OCI-LY3 (cell line): ENCODE data around the gene TMEM132A.
"Not testable (repeated sequence)": the region's sequence is repeated elsewhere in the genome, so short reads cannot be mapped to it uniquely, and the experiment has no call there.

Source experiments
- H2AFZ ChIP-seq: fragments of 200-600, 300-600 bp; shearing (Covaris generic); 2 replicates; pipeline ENCODE4 v1.6.0; 2014; ENCODE audit warnings: antibody characterized with exemption, low read depth, low read length
- H3K27ac ChIP-seq: fragments of 200-600, 300-600 bp; sonication (generic); 2 replicates; pipeline ENCODE4 v1.5.1; 2014; ENCODE audit warnings: mild to moderate bottlenecking, low read length, moderate library complexity, mixed read lengths
- H3K27me3 ChIP-seq: fragments of 200-600, 300-600 bp; sonication (generic); 2 replicates; pipeline ENCODE4 v1.6.1; 2014; ENCODE audit warnings: low read depth, low read length, mixed read lengths
- H3K36me3 ChIP-seq: fragments of 200-600, 300-600 bp; sonication (generic); replicated peaks from 2 replicates; pipeline ENCODE3; 2014; ENCODE audit warnings: low read depth, low read length, mixed read lengths
- H3K4me1 ChIP-seq: fragments of 300-600, 200-600 bp; sonication (generic); 2 replicates; pipeline ENCODE4 v1.6.1; 2014; ENCODE audit warnings: low read length, mixed read lengths
- H3K4me2 ChIP-seq: fragments of 200-600, 300-600 bp; sonication (generic); 2 replicates; pipeline ENCODE4 v1.6.1; 2014; ENCODE audit warnings: low read length, mixed read lengths
- H3K4me3 ChIP-seq: fragments of 300-600, 200-600 bp; sonication (generic); 2 replicates; pipeline ENCODE4 v1.5.1; 2014; ENCODE audit warnings: antibody characterized with exemption, mild to moderate bottlenecking, low read length, moderate library complexity
- H3K79me2 ChIP-seq: fragments of 300-600, 200-600 bp; shearing (Covaris generic); 2 replicates; pipeline ENCODE4 v1.6.1; 2014; ENCODE audit warnings: mild to moderate bottlenecking, low read length, mixed read lengths
- H3K9ac ChIP-seq: fragments of 300-600, 200-600 bp; shearing (Covaris generic); 2 replicates; pipeline ENCODE4 v1.6.0; 2014; ENCODE audit warnings: mild to moderate bottlenecking, low read length, moderate library complexity
- H3K9me3 ChIP-seq: fragments of 200-600, 300-600 bp; shearing (Covaris generic); 2 replicates; pipeline ENCODE4 v1.6.1; 2014; ENCODE audit warnings: low read length, mixed read lengths; ENCODE audit not compliant: insufficient read depth
- H4K20me1 ChIP-seq: fragments of 200-600, 300-600 bp; sonication (generic); 2 replicates; pipeline ENCODE4 v1.6.1; 2016; ENCODE audit warnings: low read length, mixed read lengths; ENCODE audit not compliant: insufficient read depth
- CTCF ChIP-seq: fragments of 200-600, 300-600 bp; sonication (generic); IDR thresholded peaks from 2 replicates; pipeline ENCODE4 v1.5.1; 2014; ENCODE audit warnings: antibody characterized with exemption, low read length, low read depth
- EZH2phosphoT487 ChIP-seq: fragments of 200-600 bp; shearing (Covaris generic); IDR thresholded peaks from 2 replicates; pipeline ENCODE4 v1.6.1; 2018; ENCODE audit warnings: antibody characterized with exemption, mixed run types, low read depth

Gene TMEM132A

GRCh38 chr11:60905551-60906113 lies 18.6 kb upstream of the TMEM132A start:
- Histone ChIP-seq H3K9ac (peak overlapping the region; percentile 87), H3K4me1 (peaks cover 46% of the 10 kb centered on the region), H3K27ac (peak overlapping the region; percentile 89), H3K79me2 (peaks cover 44% of the 10 kb centered on the region), H3K4me3 (peak overlapping the region; percentile 89), H3K4me2 (peak overlapping the region; percentile 82), H3K9me3 (peaks cover 10% of the 10 kb centered on the region), H3K27me3 (peaks cover 4% of the 10 kb centered on the region; the same call in 1 of the 2 replicates), H2AFZ (no peak overlapping the region), H3K36me3 (peaks cover 54% of the 10 kb centered on the region), H4K20me1 (peaks cover 34% of the 10 kb centered on the region)
- TF ChIP-seq EZH2phosphoT487: no peak
- no peak for TF ChIP-seq CTCF

GRCh38 chr11:60906132-60906972 lies 17.9 kb upstream of the TMEM132A start, which contains the start of gene PRPF19:
TSS of gene PRPF19 (minus strand) at chr11:60906585. CDS start at chr11:60906382, 203 bp downstream.
- TF ChIP-seq EZH2phosphoT487 (no peak), CTCF (no peak)
- peaks cover 44% of the 10 kb centered on the region for H3K79me2 ChIP-seq
- H3K9ac ChIP-seq: peak within 1 kb of the TSS; percentile 87
- H3K36me3 ChIP-seq: peaks cover 48% of the 10 kb centered on the region
- peaks cover 10% of the 10 kb centered on the region for H3K9me3 ChIP-seq
- peak within 1 kb of the TSS; percentile 89 for H3K27ac ChIP-seq
- H3K27me3 ChIP-seq: peaks cover 4% of the 10 kb centered on the region; the same call in 1 of the 2 replicates
- H4K20me1 ChIP-seq: peaks cover 34% of the 10 kb centered on the region
- peak within 1 kb of the TSS; percentile 89 for H3K4me3 ChIP-seq
- H3K4me2 ChIP-seq: peak within 1 kb of the TSS; percentile 82
- H3K4me1 ChIP-seq: peaks cover 53% of the 10 kb centered on the region
- H2AFZ ChIP-seq: peak within 1 kb of the TSS; percentile 66

GRCh38 chr11:60908803-60909202 lies 15.5 kb upstream of the TMEM132A start:
- TF ChIP-seq CTCF: no peak
- TF ChIP-seq EZH2phosphoT487: no peak
- peaks cover 71% of the 10 kb centered on the region for H3K4me1 ChIP-seq
- H3K4me3 ChIP-seq: no peak overlapping the region

GRCh38 chr11:60909680-60910280 lies 14.5 kb upstream of the TMEM132A start:
- Histone ChIP-seq H3K9ac (peak overlapping the region; percentile 18; the same call in 1 of the 2 replicates), H3K36me3 (peaks cover 16% of the 10 kb centered on the region), H3K27ac (peak overlapping the region; percentile 77), H4K20me1 (peaks cover 12% of the 10 kb centered on the region), H3K4me2 (peak overlapping the region; percentile 57), H3K4me3 (peak overlapping the region; percentile 26), H3K4me1 (peaks cover 67% of the 10 kb centered on the region), H3K79me2 (peaks cover 27% of the 10 kb centered on the region)
- H2AFZ ChIP-seq, H3K9me3 ChIP-seq, H3K27me3 ChIP-seq: not testable (repeated sequence)

More at GRCh38 chr11:60908803-60909202, 15.5 kb upstream of the TMEM132A start:
- H3K36me3 ChIP-seq: peaks cover 24% of the 10 kb centered on the region
- H3K9ac ChIP-seq: no peak overlapping the region
- peaks cover 4% of the 10 kb centered on the region; the same call in 1 of the 2 replicates for H3K27me3 ChIP-seq
- H2AFZ ChIP-seq: no peak overlapping the region
- no peak overlapping the region for H3K27ac ChIP-seq
- H3K4me2 ChIP-seq: no peak overlapping the region
- peaks cover 22% of the 10 kb centered on the region for H4K20me1 ChIP-seq
- H3K79me2 ChIP-seq: peaks cover 27% of the 10 kb centered on the region
- H3K9me3 ChIP-seq: peaks cover 10% of the 10 kb centered on the region
